ENCODE results near the gene FMO1. TPM values are rescaled to one million over a fixed set of nuclear protein-coding genes. Genes with fewer than 3 reads are reported as not detected.

The FMO1 gene
- total RNA-seq, 1 experiment from 2014 or later: not detected

DNA sequence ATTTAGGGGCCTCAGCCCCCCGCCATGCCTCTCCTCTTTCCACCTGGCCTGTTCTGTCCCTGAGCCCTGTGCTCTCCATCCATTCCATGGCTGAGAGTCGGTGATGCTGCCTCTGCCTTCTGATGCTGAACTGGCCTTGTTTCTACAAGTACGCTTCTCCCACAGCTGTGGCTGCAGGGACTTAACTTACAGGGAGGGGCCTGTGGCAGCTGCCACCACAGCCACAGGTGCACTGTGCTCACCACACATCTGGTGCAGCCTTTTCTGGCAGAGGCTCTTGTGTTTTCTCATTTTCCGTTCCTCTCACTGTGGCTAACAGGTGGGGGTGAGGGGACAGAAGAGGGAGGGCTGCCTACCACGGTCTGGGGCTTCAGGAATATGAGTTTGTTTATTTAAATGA lies 4.2 kb downstream of the FMO1 start:
- CTCF ChIA-PET: interaction anchor here (1.4 to 2.6 kb wide), 3 partner anchors 26 to 285 kb away, joined by 3 to 12 read pairs (median 6); partner anchors contain the start of gene FMO4
- TF ChIP-seq ELF1 (IDR thresholded peaks at IDR 0.05; ENCODE audit: borderline replicate concordance, low read depth) (no peak), FOSL1 (IDR thresholded peaks at IDR 0.05; ENCODE audit: low read depth) (no peak), YY1 (IDR thresholded peaks at IDR 0.05; ENCODE audit: extremely low read depth, insufficient replicate concordance, low read depth, low read length) (no peak), EZH2phosphoT487 (IDR thresholded peaks at IDR 0.05; ENCODE audit: borderline replicate concordance) (no peak), SIN3A (IDR thresholded peaks at IDR 0.05; ENCODE audit: low read depth) (no peak), RAD21 (IDR thresholded peaks at IDR 0.05; ENCODE audit: low read depth) (no peak)
- intact Hi-C loops (cut with micrococcal nuclease): no loop called here

DNA sequence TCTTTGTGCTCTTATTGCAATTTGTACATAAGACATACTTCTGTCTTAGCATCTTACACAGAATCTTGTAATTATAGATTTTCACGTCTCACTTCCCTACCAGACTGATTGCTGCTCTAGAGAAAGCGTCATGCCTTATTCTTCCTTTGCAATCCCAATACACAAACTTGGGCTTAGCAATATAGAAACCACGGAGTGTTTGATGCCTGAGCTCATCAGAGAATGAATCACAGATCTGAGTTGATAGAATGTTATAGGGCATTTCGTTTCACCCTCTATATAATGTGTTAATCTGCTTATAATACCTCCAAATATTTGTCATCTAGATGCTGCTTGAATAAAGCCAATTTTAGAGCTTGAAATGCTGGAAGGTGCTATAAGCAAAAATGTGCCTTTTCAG lies 6.6 kb downstream of the FMO1 start:
- ATAC-seq (no peak), DNase-seq (ENCODE audit: low read depth, low spot score) (no peak)
- no peaks in the 10 kb centered on the region for H3K9me3 ChIP-seq (ENCODE audit: control insufficient read depth in 1 of 2, insufficient read depth in 1 of 2, low read depth in 1 of 2, low read length in 2 of 2)
- H3K27me3 ChIP-seq (ENCODE audit: insufficient read depth, low read length): no peaks in the 10 kb centered on the region
- intact Hi-C loops (cut with micrococcal nuclease): no loop called here
- no peak overlapping the region for H2AFZ ChIP-seq (ENCODE audit: low read depth, low read length, poor library complexity, severe bottlenecking)
- no peak overlapping the region for H3K27ac ChIP-seq (ENCODE audit: low read depth, low read length)
- no peaks in the 10 kb centered on the region for H3K9me2 ChIP-seq (ENCODE audit: insufficient read depth)
- no peak for TF ChIP-seq POLR2AphosphoS5 (IDR thresholded peaks at IDR 0.05; ENCODE audit: low read depth, low read length)
- TF ChIP-seq TCF7L2 (IDR thresholded peaks at IDR 0.05; ENCODE audit: borderline replicate concordance, extremely low read depth, insufficient read depth, insufficient read length): no peak
- ChIA-PET RAD21 (ENCODE audit: low non-redundant PET in 1 of 2, low total read pairs in 2 of 2, uncharacterized antibody in 2 of 2, unreplicated experiment in 2 of 2) (no interaction called here), POLR2A (no interaction called here), CTCF (interaction anchor here (1.8 kb wide), 1 partner anchor 10 kb away, joined by 6 read pairs; no protein-coding TSS in a partner anchor)
- no peaks in the 10 kb centered on the region for H4K20me1 ChIP-seq (ENCODE audit: insufficient read depth)
- no TSS peak for BruUV-seq (replicated peaks)
- H3K36me3 ChIP-seq (ENCODE audit: control insufficient read depth in 1 of 2, insufficient read depth in 2 of 2, low read length in 2 of 2): no peaks in the 10 kb centered on the region
- no peak overlapping the region for H3K4me3 ChIP-seq (replicated peaks in 1 of 2; ENCODE audit: low read depth in 1 of 2, low read length in 2 of 2)
- no peak overlapping the region for H3K4me2 ChIP-seq (ENCODE audit: low read length)
- H3K79me2 ChIP-seq (ENCODE audit: insufficient read depth, low read length): no peaks in the 10 kb centered on the region
- H3K4me1 ChIP-seq (ENCODE audit: control insufficient read depth in 1 of 2, insufficient read depth in 2 of 2, low read length in 2 of 2): peaks cover 0 to 3% of the 10 kb centered on the region in 2 experiments; a peak in 1 of 4 replicates
- H3K9ac ChIP-seq (ENCODE audit: low read length): no peak overlapping the region

More for the DNA sequence above, 4.2 kb downstream of the FMO1 start:
- Histone ChIP-seq H3K27me3 (ENCODE audit: insufficient read depth, low read length) (no peaks in the 10 kb centered on the region), H2AFZ (ENCODE audit: low read depth, low read length, poor library complexity, severe bottlenecking) (no peak overlapping the region), H3K79me2 (ENCODE audit: insufficient read depth, low read length) (no peaks in the 10 kb centered on the region), H3K9ac (ENCODE audit: low read length) (no peak overlapping the region), H3K4me3 (replicated peaks in 1 of 2; ENCODE audit: low read depth in 1 of 2, low read length in 2 of 2) (no peak overlapping the region), H3K9me3 (ENCODE audit: control insufficient read depth in 1 of 2, insufficient read depth in 1 of 2, low read depth in 1 of 2, low read length in 2 of 2) (no peaks in the 10 kb centered on the region), H3K4me1 (ENCODE audit: control insufficient read depth in 1 of 2, insufficient read depth in 2 of 2, low read length in 2 of 2) (peaks cover 0 to 3% of the 10 kb centered on the region in 2 experiments; a peak in 1 of 4 replicates), H3K36me3 (ENCODE audit: control insufficient read depth in 1 of 2, insufficient read depth in 2 of 2, low read length in 2 of 2) (no peaks in the 10 kb centered on the region), H4K20me1 (ENCODE audit: insufficient read depth) (no peaks in the 10 kb centered on the region), H3K4me2 (ENCODE audit: low read length) (no peak overlapping the region), H3K9me2 (ENCODE audit: insufficient read depth) (no peaks in the 10 kb centered on the region), H3K27ac (ENCODE audit: low read depth, low read length) (no peak overlapping the region)
- no TSS peak for BruUV-seq (replicated peaks)
- ChIA-PET RAD21 (ENCODE audit: low non-redundant PET in 1 of 2, low total read pairs in 2 of 2, uncharacterized antibody in 2 of 2, unreplicated experiment in 2 of 2) (no interaction called here), POLR2A (no interaction called here)
- ATAC-seq (no peak), DNase-seq (ENCODE audit: low read depth, low spot score) (no peak)

Measured in HCT116 (cell line).